Panc1 (cell line): Measurements from ENCODE around the gene ZFAND3. TPM values are rescaled to one million over a fixed set of nuclear protein-coding genes. Genes with fewer than 3 reads are reported as not detected.

Experiments
- ATAC-seq: fragments of 200-7000 bp; cut with Tn5 transposase; 2 replicates; pipeline ENCODE4 v1.9.1; 2020; ENCODE audit warnings: mild to moderate bottlenecking, moderate library complexity
- BruUV-seq: library from RNA; stranded (reverse); fragments of 400-500 nt; replicated peaks from 2 replicates; lab custom pipeline; 2021; lab: Mats Ljungman, UMichigan
- CTCF ChIA-PET: fragments of 300-600 bp; sonication (Branson Sonifier 250); formaldehyde crosslinking; loops from one replicate; lab custom pipeline; 2022; ENCODE audit warnings: antibody characterized with exemption; lab: Charles Lee
- POLR2A ChIA-PET: fragments of 300-600 bp; sonication (Branson Sonifier 250); formaldehyde crosslinking; loops from one replicate; lab custom pipeline; 2022; ENCODE audit warnings: antibody characterized with exemption; lab: Charles Lee
- DNase-seq: peaks from one replicate; pipeline ENCODE4 v3.0.0-alpha.2; 2010; ENCODE audit warnings: low read depth, low spot score
- H3K27ac ChIP-seq: 2 replicates; pipeline ENCODE4 v1.5.1; 2011; ENCODE audit warnings: mild to moderate bottlenecking, low read length, inconsistent platforms
- H3K27me3 ChIP-seq: fragments of 200-500 bp; sonication (Bioruptor generic); 2 replicates; pipeline ENCODE4 v1.6.0; 2014; ENCODE audit warnings: low read length, inconsistent platforms; ENCODE audit not compliant: control insufficient read depth, insufficient read depth
- H3K36me3 ChIP-seq: fragments of 200-500 bp; sonication (Bioruptor generic); 2 replicates; pipeline ENCODE4 v1.5.1; 2014; ENCODE audit warnings: inconsistent platforms, mild to moderate bottlenecking, low read length, moderate library complexity; ENCODE audit not compliant: control insufficient read depth, insufficient read depth
- H3K4me1 ChIP-seq: 2 replicates; pipeline ENCODE4 v1.5.1; 2011; ENCODE audit warnings: inconsistent platforms, mild to moderate bottlenecking, low read length, moderate library complexity; ENCODE audit not compliant: control insufficient read depth, insufficient read depth
- H3K4me3 ChIP-seq, 2 experiments: 2 replicates each; pipeline ENCODE4 v1.5.1; 2011 to 2012; ENCODE audit warnings: low read depth in 2 of 2, low read length in 2 of 2, mild to moderate bottlenecking in 2 of 2, inconsistent platforms in 1 of 2, moderate library complexity in 1 of 2
- H3K9me3 ChIP-seq: fragments of 200-500 bp; sonication (Bioruptor generic); 2 replicates; pipeline ENCODE4 v1.5.1; 2014; ENCODE audit warnings: low read depth, mild to moderate bottlenecking, inconsistent platforms, low read length, moderate library complexity; ENCODE audit not compliant: control insufficient read depth, insufficient read depth
- CTCF ChIP-seq: fragments of 450-650 bp; IDR thresholded peaks from 2 replicates; pipeline ENCODE4 v1.5.1; 2017; ENCODE audit warnings: mild to moderate bottlenecking
- POLR2AphosphoS5 ChIP-seq: IDR thresholded peaks from 2 replicates; pipeline ENCODE4 v1.6.1; 2012; ENCODE audit warnings: mild to moderate bottlenecking, low read depth, low read length, moderate library complexity
- REST ChIP-seq, 2 experiments: IDR thresholded peaks; 2 replicates each; pipeline ENCODE4 v1.6.1; 2011 to 2012; ENCODE audit warnings: low read depth in 2 of 2, control low read depth in 1 of 2, low read length in 1 of 2, mild to moderate bottlenecking in 1 of 2, moderate library complexity in 1 of 2; ENCODE audit not compliant: insufficient read depth in 1 of 2
- SIN3A ChIP-seq: IDR thresholded peaks from 2 replicates; pipeline ENCODE4 v1.6.1; 2012; ENCODE audit warnings: low read depth, mild to moderate bottlenecking, low read length, moderate library complexity, borderline replicate concordance; ENCODE audit not compliant: insufficient read depth
- in situ Hi-C: cut with HindIII; loops from 2 replicates; pipeline ENCODE4 v1.10.0; 2016; ENCODE audit warnings: low sequenced_read_pairs, low pct_unique_long_range_greater_than_20kb
- intact Hi-C: fragments of 100-400 bp; cut with micrococcal nuclease; formaldehyde crosslinking; loops from one replicate; pipeline ENCODE4 v1.10.0; 2022; ENCODE audit not compliant: unreplicated experiment
- total RNA-seq: library from RNA; stranded (reverse); gene quantifications from one replicate; pipeline ENCODE4 v1.2.1, GENCODE V29; 2021; ENCODE audit not compliant: unreplicated experiment

The ZFAND3 gene
- total RNA-seq, 1 experiment from 2014 or later = 95.9 TPM

DNA sequence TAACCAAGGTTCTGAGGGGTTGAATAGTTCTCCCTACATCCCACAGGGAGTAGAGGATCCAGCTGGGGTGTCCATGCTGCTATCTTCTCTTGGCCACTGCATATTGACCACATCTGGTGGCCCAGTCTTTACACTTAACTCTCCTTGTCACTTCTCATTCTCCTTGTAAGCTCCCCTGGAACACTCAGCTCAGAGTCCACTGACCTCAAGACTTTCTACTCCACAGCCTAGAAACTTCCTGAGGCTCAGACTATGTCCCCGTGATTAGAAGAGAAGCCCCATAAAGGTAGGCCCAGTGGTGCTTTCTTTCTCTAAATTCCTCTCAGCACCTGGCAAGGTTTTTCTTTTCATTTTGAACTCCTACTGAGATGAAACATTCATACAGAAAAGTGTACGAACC, 13.3 kb upstream of the ZFAND3 start:
- no TSS peak for BruUV-seq
- H3K4me1 ChIP-seq = peaks cover 3% of the 10 kb centered on the region; the same call in 1 of the 2 replicates
- ChIA-PET CTCF (interaction anchor here (0.5 kb wide), 1 partner anchor 101 kb away, joined by 5 read pairs; no protein-coding TSS in a partner anchor), POLR2A (no interaction called here)
- no peak overlapping the region for H3K27ac ChIP-seq
- H3K27me3 ChIP-seq = no peaks in the 10 kb centered on the region; the same call in 1 of the 2 replicates
- TF ChIP-seq SIN3A = no peak
- in situ Hi-C loops = no loop called here
- DNase-seq = no peak
- intact Hi-C loops = no loop called here
- ATAC-seq = 0 out of 2 replicates have a peak, but pooled peaks have one; percentile 33
- H3K36me3 ChIP-seq = no peaks in the 10 kb centered on the region
- H3K9me3 ChIP-seq = no peaks in the 10 kb centered on the region
- H3K4me3 ChIP-seq = no peak overlapping the region

DNA sequence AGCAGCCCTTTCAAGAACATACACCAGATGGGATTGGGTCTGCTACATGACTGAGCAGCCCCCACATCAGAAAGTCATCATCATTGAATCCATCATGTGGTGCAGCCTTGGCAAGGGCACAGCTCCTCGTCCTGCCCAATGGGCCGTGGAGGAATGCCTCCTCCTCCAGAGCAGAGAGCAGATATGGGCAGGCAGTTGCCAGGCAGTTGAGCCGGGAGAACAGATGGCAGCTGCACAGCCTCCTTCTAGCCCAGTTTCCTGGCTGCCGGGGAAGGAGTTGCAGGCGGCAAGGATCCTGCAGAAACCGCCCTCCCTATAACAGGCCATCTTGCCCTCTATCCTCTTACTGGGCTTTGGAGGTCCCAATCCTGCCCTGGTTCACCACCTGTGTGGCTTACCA, 11.9 kb upstream of the ZFAND3 start:
- ChIA-PET POLR2A (no interaction called here), CTCF (no interaction called here)
- Histone ChIP-seq H3K27me3 (no peaks in the 10 kb centered on the region; the same call in 1 of the 2 replicates), H3K4me3 (no peak overlapping the region), H3K36me3 (no peaks in the 10 kb centered on the region), H3K4me1 (peaks cover 3% of the 10 kb centered on the region; the same call in 1 of the 2 replicates), H3K27ac (no peak overlapping the region), H3K9me3 (no peaks in the 10 kb centered on the region)
- DNase-seq (no peak), ATAC-seq (peak; percentile 71)
- in situ Hi-C loops = no loop called here
- TF ChIP-seq REST (IDR thresholded peaks at IDR 0.05; ENCODE audit: insufficient read depth in 1 of 2, low read depth in 2 of 2, low read length in 1 of 2) (no peak), SIN3A (no peak), POLR2AphosphoS5 (no peak)
- no TSS peak for BruUV-seq
- intact Hi-C loops = no loop called here

DNA sequence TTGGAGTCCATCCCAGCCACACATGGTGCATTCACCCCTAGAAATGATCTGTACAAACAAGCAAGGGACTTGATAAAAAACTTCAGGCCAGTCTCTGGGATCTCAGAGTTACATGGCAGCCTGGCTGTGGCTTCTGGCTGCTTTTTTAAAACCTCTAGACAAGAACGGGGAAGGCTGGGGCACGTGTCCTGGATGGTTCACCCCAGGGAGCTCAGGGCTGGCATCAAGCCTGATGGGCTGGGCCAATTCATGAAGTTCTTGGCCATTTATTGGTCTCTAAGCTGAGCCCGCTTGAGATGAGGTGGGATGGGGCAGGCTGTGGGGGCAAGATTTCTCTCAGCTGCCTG, 10.4 kb upstream of the ZFAND3 start:
- ATAC-seq (no peak), DNase-seq (no peak)
- no TSS peak for BruUV-seq
- Histone ChIP-seq H3K27me3 (no peaks in the 10 kb centered on the region; the same call in 1 of the 2 replicates), H3K4me3 (no peak overlapping the region), H3K27ac (no peak overlapping the region), H3K36me3 (no peaks in the 10 kb centered on the region), H3K4me1 (peaks cover 3% of the 10 kb centered on the region; the same call in 1 of the 2 replicates), H3K9me3 (no peaks in the 10 kb centered on the region)
- POLR2A ChIA-PET = interaction anchor here (0.7 kb wide), 1 partner anchor 9 kb away, joined by 7 read pairs; no protein-coding TSS in a partner anchor
- no peak for TF ChIP-seq CTCF
- CTCF ChIA-PET = no interaction called here
- intact Hi-C loops (no loop called here), in situ Hi-C loops (no loop called here)
